Measurements from ENCODE around the gene PRSS36. TPM values are rescaled to one million over a fixed set of nuclear protein-coding genes. Genes with fewer than 3 reads are reported as not detected.
A peak's percentile ranks its signal among the peaks of the same experiment; 100 is the strongest.

The PRSS36 gene
- total RNA-seq, 1 donor from 2014 or later = 1.4 TPM

DNA sequence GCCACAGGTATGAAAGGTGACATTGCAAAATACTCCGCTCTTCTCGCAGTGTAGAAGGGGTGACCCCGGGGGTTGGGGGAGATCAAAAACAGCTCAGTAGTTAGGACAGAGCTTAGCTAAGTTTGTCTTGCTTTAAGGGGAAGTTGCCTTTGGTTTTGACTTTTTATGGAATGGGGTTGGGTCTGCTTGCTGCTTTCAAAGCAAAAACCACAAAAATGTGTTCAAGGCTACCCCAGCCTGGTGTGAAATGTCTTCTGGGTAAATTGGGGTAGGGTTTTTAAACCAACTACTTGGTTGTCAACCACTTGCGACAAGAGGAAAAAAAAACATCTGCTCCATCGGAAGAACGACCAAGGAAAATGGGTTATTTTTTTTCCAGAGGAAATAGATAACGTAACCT lies 36.3 kb upstream of the PRSS36 start:
- no peak for DNase-seq (ENCODE audit: low spot score in 2 of 2)
- Histone ChIP-seq H3K36me3 (peaks cover 87 to 90% of the 10 kb centered on the region in 2 donors), H3K4me1 (peaks cover 5 to 27% of the 10 kb centered on the region in 2 donors), H3K9me3 (no peaks in the 10 kb centered on the region), H3K4me3 (no peak overlapping the region), H3K27ac (no peak overlapping the region), H3K27me3 (no peaks in the 10 kb centered on the region)
- intact Hi-C loops (cut with DNase I) = no loop called here
- TF ChIP-seq, protein P1, sequence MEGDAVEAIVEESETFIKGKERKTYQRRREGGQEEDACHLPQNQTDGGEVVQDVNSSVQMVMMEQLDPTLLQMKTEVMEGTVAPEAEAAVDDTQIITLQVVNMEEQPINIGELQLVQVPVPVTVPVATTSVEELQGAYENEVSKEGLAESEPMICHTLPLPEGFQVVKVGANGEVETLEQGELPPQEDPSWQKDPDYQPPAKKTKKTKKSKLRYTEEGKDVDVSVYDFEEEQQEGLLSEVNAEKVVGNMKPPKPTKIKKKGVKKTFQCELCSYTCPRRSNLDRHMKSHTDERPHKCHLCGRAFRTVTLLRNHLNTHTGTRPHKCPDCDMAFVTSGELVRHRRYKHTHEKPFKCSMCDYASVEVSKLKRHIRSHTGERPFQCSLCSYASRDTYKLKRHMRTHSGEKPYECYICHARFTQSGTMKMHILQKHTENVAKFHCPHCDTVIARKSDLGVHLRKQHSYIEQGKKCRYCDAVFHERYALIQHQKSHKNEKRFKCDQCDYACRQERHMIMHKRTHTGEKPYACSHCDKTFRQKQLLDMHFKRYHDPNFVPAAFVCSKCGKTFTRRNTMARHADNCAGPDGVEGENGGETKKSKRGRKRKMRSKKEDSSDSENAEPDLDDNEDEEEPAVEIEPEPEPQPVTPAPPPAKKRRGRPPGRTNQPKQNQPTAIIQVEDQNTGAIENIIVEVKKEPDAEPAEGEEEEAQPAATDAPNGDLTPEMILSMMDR (IDR thresholded peaks at IDR 0.05) = no peak

DNA sequence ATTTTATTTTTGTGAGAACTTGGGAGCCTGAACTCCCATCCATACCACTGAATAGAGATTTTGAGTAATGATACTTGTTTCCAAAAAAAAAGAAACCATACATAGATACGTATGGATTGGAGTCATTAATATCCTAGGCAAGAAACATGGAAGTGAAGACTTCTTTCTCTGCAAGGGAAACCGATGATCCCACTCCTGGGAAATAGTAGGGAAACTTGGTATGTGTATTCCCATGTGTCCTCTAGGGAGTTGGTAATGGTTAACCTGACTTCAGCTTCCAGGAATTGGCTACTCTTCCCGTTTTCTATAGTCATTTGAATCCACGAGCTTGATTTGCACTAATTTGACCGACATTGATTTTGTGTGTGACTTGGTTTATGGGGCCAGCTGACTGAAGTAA lies 35.5 kb upstream of the PRSS36 start:
- Histone ChIP-seq H3K27me3 (no peaks in the 10 kb centered on the region), H3K4me1 (peaks cover 5 to 28% of the 10 kb centered on the region in 2 donors), H3K36me3 (peaks cover 78 to 82% of the 10 kb centered on the region in 2 donors), H3K4me3 (no peak overlapping the region), H3K9me3 (no peaks in the 10 kb centered on the region), H3K27ac (no peak overlapping the region)
- TF ChIP-seq, protein P1 (IDR thresholded peaks at IDR 0.05) = no peak
- DNase-seq (ENCODE audit: low spot score in 2 of 2) = no peak
- intact Hi-C loops (cut with DNase I) = no loop called here

DNA sequence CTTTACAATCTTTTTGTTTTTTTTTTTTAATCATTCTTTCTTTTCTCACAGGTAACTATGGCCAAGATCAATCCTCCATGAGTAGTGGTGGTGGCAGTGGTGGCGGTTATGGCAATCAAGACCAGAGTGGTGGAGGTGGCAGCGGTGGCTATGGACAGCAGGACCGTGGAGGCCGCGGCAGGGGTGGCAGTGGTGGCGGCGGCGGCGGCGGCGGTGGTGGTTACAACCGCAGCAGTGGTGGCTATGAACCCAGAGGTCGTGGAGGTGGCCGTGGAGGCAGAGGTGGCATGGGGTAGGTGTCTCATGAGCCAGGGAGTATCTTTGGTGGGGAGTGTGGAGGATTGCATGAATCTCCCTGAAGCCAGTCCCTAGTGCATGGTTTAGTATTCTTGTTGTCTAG lies 35.0 kb upstream of the PRSS36 start:
- no peaks in the 10 kb centered on the region for H3K27me3 ChIP-seq
- TF ChIP-seq, protein P1 (IDR thresholded peaks at IDR 0.05) = no peak
- intact Hi-C loops (cut with DNase I) = loop anchor here (5.0 kb wide), 4 partner anchors 78 to 322 kb away; partner anchors contain the start of genes BCKDK, RUSF1, VKORC1 and ZNF843

DNA sequence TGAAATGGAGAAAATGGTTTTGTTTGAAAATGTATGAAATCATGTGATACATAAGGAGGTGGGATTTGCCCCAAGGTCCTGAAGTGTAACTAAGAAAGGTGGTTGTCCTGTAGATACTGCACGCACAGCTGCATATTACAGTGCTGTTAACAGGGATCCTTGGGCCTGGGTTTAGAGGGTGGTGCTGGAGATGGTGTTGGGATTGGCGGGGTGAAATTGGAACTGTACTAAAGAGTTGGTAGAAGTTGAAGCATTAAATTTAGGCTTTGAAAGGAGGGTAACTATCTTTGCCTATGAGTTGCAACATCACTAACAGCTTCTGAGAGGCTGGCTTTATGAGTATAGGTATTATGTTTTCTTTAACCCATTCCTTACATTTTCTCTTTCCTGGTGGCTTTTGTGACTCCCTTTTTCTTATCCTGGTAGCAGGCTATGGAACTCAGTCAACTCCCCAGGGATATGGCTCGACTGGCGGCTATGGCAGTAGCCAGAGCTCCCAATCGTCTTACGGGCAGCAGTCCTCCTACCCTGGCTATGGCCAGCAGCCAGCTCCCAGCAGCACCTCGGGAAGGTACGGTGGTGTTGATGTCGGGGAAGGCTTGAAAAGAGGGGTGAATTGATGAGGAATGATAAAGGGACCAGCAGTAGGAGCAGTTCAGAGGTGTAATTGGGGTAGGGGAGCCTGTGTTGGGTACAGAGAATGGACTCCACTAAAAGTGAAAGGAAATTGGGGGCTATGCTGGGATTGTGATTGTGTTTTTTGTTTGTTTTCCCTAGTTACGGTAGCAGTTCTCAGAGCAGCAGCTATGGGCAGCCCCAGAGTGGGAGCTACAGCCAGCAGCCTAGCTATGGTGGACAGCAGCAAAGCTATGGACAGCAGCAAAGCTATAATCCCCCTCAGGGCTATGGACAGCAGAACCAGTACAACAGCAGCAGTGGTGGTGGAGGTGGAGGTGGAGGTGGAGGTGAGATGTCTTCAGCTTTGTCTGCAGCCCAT lies 33.9 kb upstream of the PRSS36 start:
- Histone ChIP-seq H3K27me3 (no peaks in the 10 kb centered on the region), H3K4me3 (peak overlapping the region in 1 of 2 donors; percentile 97), H3K4me1 (peaks cover 5 to 33% of the 10 kb centered on the region in 2 donors), H3K27ac (no peak overlapping the region), H3K36me3 (peaks cover 62 to 66% of the 10 kb centered on the region in 2 donors), H3K9me3 (no peaks in the 10 kb centered on the region)
- TF ChIP-seq, protein P1 (IDR thresholded peaks at IDR 0.05) = no peak
- DNase-seq (ENCODE audit: low spot score in 2 of 2) = no peak
- intact Hi-C loops (cut with DNase I) = loop anchor here (5.0 kb wide), 4 partner anchors 76 to 324 kb away; partner anchors contain the start of genes BCKDK, RUSF1, VKORC1 and ZNF843

More for the DNA sequence above, 35.0 kb upstream of the PRSS36 start:
- Histone ChIP-seq H3K4me1 (peaks cover 5 to 28% of the 10 kb centered on the region in 2 donors), H3K9me3 (no peaks in the 10 kb centered on the region), H3K36me3 (peaks cover 74 to 77% of the 10 kb centered on the region in 2 donors), H3K4me3 (no peak overlapping the region), H3K27ac (no peak overlapping the region)
- DNase-seq (ENCODE audit: low spot score in 2 of 2) = no peak

DNA sequence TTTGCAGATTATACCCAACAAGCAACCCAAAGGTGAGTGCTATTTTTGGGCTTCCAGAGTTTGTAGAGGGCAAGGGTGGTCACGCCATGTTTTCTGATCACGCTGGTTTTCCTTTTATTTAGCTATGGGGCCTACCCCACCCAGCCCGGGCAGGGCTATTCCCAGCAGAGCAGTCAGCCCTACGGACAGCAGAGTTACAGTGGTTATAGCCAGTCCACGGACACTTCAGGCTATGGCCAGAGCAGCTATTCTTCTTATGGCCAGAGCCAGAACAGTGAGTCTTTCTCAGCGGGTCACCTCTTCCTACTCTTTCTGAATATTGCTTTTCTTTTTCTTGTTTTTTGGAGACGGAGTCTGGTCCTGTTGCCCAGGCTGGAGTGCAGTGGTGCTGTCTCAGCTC lies 32.5 kb upstream of the PRSS36 start:
- no peaks in the 10 kb centered on the region for H3K27me3 ChIP-seq
- H3K36me3 ChIP-seq = peaks cover 50 to 52% of the 10 kb centered on the region in 2 donors
- H3K9me3 ChIP-seq = no peaks in the 10 kb centered on the region
- H3K4me3 ChIP-seq = peak overlapping the region; percentile 7 to 97
- H3K27ac ChIP-seq = no peak overlapping the region
- peaks cover 5 to 35% of the 10 kb centered on the region in 2 donors for H3K4me1 ChIP-seq
- no peak for DNase-seq (ENCODE audit: low spot score in 2 of 2)
- TF ChIP-seq, protein P1 (IDR thresholded peaks at IDR 0.05) = no peak
- intact Hi-C loops (cut with DNase I) = loop anchor here (5.0 kb wide), 4 partner anchors 75 to 325 kb away; partner anchors contain the start of genes BCKDK, RUSF1, VKORC1 and ZNF843

Data from ascending aorta (tissue), 2 donors.